ENCODE data around the gene CLDN5. TPM values are rescaled to one million over a fixed set of nuclear protein-coding genes. Genes with fewer than 3 reads are reported as not detected.

CLDN5 gene
- total RNA-seq (2014; rRNA removed; shearing (Covaris generic)): not detected in 2 replicates
- polyA plus RNA-seq (2015; cell fraction: cytosol; rRNA removed): not detected in 2 replicates
- polyA plus RNA-seq (2015; cell fraction: nucleus; rRNA removed): not detected in 2 replicates

GRCh38 chr22:19524170-19525115, at the start of gene CLDN5:
TSS of gene CLDN5 (minus strand) at chr22:19524410. CDS start at chr22:19524255, 155 bp downstream.
- no peak for DNase-seq (ENCODE audit: low read depth, low spot score)
- in situ Hi-C loops (cut with HindIII; ENCODE audit: low pct_unique_long_range_greater_than_20kb, low sequenced_read_pairs): no loop called here

DNA sequence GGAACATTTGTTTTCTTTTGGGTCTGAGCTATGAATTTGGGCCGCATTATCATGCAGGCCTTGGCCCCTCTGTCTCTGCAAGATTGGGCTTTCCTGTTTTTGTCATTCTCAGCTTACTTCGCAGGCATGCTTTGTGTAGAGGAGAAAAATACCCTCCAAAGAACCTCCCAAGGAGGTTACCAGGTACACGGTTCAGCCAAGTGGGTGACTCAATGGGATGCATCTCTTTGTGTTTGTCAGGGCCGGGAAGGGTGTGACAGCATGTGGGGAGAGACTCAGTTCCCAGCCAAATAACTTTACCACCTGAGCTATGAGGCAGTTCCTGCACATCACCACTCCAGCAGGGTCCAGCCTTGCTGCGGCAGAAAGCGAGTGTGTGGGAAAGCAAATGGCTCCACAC, 47.8 kb upstream of the CLDN5 start:
- no peak for DNase-seq (ENCODE audit: low read depth, low spot score)
- in situ Hi-C loops (cut with HindIII; ENCODE audit: low pct_unique_long_range_greater_than_20kb, low sequenced_read_pairs): no loop called here

- DNase-seq (ENCODE audit: low read depth, low spot score): peak; percentile 61
- in situ Hi-C loops (cut with HindIII; ENCODE audit: low pct_unique_long_range_greater_than_20kb, low sequenced_read_pairs): no loop called here
Observed at GRCh38 chr22:19571207-19571795, 47.1 kb upstream of the CLDN5 start.

DNA sequence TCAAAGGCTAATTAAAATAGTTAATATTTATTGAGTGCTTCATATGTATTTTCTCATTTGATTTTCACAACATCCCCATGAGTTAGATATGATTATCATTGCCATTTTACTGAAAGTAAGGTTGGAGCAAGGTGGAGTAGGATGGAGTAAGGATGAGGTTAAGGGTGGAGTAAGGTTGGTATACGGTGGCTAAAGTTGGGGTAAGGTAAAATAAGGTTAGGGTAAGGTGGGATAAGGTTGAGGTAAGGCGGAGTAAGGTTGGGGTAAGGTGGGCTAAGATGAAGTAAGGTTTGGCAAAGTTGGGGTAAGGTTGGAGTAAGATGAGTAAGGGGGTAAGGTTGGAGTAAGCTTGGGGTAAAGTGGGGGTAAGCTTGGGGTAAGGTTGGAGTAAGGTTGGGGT, 45.8 kb upstream of the CLDN5 start:
- in situ Hi-C loops (cut with HindIII; ENCODE audit: low pct_unique_long_range_greater_than_20kb, low sequenced_read_pairs): no loop called here
- no peak for DNase-seq (ENCODE audit: low read depth, low spot score)

DNA sequence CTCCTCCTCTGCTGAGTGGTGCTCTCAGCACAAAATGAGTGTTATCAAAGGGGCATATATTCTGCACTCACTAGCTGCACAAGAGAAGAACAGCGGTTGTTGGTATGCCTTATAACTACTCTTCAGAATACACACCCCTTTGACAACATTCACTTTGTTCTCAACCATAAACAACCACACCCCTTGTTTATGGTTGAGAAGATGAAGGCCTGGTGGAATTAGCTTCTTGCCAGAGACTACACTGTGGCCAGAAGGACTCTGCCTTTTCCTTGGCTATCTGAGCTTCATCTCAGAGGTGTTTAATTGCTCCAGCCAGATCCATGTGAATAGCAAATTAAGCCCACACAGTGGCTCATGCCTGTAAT, 45.0 kb upstream of the CLDN5 start:
- in situ Hi-C loops (cut with HindIII; ENCODE audit: low pct_unique_long_range_greater_than_20kb, low sequenced_read_pairs): no loop called here
- DNase-seq (ENCODE audit: low read depth, low spot score): no peak

DNA sequence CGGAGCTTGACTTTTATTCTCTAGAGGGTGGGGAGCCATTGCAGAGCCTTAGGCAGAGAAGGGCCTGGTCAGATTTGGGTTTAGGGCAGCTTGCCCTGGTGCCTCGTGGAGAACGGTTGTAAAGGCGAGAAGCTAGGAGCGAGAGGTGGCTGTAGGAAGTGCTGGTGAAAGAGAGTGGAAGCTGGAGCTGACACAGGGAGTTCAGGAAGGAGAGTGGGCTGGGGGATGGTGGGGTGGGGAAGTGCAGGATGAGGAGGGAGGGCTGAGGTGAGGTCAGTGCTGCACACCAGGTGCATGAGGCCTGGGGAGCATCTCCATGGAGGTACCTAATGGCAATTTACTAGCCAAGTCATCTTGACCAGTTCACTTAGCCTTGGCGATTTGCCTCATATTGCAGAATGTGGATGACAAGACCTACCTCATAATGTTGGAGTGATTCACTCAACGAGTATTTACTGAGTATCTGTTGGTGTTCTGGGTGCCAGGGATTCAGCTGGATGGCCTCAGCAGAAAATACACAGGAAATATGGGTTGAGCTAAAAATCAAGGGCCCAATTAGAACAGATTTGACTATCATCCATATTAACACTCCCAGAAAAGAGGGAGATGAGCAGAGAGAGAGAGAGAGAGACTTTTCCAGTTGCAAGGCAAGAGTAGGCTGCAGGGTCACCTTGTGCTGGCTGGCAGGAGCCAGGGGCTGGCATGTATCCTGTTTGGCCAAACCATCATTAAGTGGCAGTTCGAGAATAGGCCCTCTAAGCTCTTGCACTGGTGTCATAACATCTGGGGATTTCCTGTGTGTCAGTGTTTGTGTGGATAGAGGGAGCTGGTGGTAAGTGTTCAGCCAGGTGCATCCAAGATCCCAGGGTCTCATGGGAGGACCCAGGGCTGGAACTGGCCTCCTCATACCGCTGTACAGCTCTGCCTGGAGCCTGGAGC, 44.4 kb upstream of the CLDN5 start:
- in situ Hi-C loops (cut with HindIII; ENCODE audit: low pct_unique_long_range_greater_than_20kb, low sequenced_read_pairs): no loop called here
- DNase-seq (ENCODE audit: low read depth, low spot score): no peak

DNA sequence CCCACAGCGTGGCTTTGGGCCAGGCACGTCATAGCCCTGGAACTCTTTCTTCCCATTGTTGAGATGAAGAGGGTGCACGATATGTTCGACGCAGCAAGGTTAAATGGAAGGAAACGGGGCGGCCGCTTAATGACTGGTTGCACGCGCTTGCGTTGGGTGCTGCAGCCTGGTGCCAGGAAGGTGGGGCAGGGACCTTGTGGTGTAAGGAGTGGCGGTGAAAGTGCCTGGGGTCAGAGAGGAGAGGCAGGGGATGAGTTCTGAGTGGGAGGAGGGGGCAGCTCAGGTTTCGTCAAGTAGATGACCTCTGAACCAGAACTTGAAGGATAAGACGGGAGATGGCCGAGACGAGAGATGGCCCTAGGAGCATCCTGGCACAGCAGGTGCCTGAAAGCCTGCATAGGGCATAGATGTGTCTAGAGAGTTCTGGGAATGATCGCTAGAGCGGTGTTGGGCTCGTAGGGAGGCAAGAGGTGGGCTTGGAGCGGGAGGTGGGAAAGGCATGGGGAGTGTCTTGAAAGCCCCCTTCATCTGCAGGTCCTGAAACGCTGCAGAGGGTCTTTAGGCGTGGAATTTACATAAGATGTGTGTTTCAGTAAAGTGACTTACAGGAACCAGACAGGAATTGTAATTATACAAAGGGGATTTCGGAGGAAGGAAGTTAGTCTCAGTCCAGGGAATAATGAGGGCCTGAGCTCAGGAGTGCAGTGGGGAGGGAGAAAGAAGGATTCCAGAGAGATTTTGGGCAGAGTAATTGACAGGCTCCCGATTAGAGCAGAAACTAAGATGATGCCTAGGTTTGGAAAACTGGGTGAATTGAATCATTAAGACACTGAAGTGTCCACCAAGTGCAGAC, 43.2 kb upstream of the CLDN5 start:
- in situ Hi-C loops (cut with HindIII; ENCODE audit: low pct_unique_long_range_greater_than_20kb, low sequenced_read_pairs): no loop called here
- DNase-seq (ENCODE audit: low read depth, low spot score): no peak

DNA sequence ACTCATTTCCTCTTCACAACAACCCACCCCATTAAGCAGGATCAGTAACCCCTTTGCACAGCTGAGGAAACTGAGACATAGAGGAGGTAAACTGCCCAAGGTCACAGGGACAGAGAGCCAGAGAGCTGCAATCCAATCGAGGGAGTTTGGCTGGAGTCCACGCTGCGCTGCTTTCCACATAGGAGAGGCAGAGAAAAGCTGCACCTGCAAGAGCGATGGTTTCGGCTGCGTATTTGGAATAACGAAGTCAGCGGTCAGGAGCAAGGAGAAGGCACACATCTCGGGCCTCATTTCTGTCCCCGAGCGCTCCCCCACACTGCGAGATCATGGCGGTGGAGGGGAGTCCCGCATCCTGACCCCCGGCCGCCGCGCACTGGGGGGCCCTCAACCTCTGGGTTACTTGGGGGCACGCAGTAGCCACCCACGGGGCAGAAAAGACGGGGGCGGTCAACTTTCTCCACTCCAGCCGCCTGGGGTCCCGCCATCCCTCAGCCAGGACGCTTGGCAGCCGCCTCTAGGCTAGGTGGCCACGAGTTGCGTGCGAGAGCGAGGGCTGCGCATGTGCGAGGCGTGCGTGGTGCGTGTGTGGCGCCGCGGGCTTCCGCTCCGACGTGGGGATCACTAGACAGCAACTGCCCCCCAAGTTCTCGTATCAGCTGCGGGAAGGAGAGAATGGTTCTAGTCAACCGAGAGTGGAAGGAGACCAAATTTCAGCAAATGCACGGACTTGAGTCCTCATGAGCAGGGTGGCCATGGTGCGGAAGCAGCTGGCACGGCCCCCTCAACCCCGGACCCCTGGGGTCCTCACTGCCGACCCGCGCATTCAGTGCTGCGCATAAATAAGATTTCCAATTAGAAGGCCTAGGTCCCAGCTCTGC, 42.3 kb upstream of the CLDN5 start:
- in situ Hi-C loops (cut with HindIII; ENCODE audit: low pct_unique_long_range_greater_than_20kb, low sequenced_read_pairs): no loop called here
- no peak for DNase-seq (ENCODE audit: low read depth, low spot score)

DNA sequence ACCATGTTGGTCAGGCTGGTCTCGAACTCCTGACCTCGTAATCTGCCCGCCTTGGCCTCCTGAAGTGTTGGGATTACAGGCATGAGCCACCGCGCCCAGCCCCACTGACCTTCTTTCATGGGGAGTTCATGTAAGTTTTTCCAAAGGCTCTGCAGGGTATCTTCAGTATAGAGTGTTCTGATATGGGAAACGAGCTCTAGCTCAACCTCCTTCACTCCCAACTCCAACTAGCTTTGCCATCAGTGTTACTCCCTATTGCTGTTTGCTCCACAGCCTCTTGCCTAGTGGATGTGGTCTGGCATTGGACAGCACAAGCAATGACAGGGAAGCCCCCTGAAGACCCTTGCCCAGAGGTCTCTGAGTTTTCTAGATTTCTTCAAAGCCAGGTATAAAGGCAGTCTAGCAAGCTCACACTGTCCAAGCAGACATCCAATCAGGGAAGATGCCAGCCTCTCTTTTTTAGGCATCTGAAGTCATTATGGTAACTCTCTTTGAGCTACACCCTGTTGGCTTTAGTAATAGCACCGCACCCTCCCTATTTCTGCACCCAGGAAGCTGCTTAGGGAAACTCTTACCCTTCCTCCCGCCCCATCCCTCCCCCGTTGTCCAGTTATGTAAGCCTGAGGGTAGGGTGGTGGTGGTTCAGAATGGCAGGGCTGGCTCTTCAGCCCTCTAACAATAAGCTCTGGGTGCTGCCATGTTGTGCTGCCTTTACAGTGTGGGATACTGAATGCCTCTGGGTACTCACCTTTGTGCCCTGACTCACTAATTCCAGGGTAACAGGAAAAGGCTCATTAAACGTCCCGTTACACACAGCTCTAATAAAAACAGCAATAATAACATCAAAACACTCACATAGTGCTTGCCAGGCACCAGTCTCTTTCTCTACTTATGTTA, 41.4 kb upstream of the CLDN5 start:
- in situ Hi-C loops (cut with HindIII; ENCODE audit: low pct_unique_long_range_greater_than_20kb, low sequenced_read_pairs): no loop called here
- no peak for DNase-seq (ENCODE audit: low read depth, low spot score)

DNA sequence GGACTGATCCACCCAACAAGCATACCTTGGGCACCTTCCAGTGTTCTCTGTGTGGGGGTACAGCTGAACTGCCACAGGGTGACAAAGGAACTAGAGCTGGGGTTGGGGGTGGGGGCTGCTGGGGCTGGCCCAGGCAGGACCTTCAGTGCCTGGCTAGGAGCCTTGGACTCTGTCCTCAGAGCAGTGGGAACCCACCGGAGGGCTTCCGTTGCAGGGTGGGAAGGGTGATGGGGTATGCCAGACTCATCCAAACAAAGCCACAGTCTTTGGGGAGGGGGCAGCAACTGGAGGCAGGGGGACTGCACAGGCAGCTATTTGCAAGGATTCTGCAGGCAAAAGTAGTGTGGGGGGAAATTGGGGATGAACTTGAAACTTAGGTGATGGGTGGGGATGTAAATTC, 35.7 kb upstream of the CLDN5 start:
- in situ Hi-C loops (cut with HindIII; ENCODE audit: low pct_unique_long_range_greater_than_20kb, low sequenced_read_pairs): no loop called here
- no peak for DNase-seq (ENCODE audit: low read depth, low spot score)

- no peak for DNase-seq (ENCODE audit: low read depth, low spot score)
- in situ Hi-C loops (cut with HindIII; ENCODE audit: low pct_unique_long_range_greater_than_20kb, low sequenced_read_pairs): no loop called here
Observed at GRCh38 chr22:19559324-19559811, 35.2 kb upstream of the CLDN5 start.

- DNase-seq (ENCODE audit: low read depth, low spot score): no peak
- in situ Hi-C loops (cut with HindIII; ENCODE audit: low pct_unique_long_range_greater_than_20kb, low sequenced_read_pairs): no loop called here
Observed at GRCh38 chr22:19556963-19557545, 32.8 kb upstream of the CLDN5 start.

GRCh38 chr22:19555651-19556050, 31.4 kb upstream of the CLDN5 start:
- DNase-seq (ENCODE audit: low read depth, low spot score): no peak
- in situ Hi-C loops (cut with HindIII; ENCODE audit: low pct_unique_long_range_greater_than_20kb, low sequenced_read_pairs): no loop called here

- DNase-seq (ENCODE audit: low read depth, low spot score): peak; percentile 68
- in situ Hi-C loops (cut with HindIII; ENCODE audit: low pct_unique_long_range_greater_than_20kb, low sequenced_read_pairs): no loop called here
Observed at GRCh38 chr22:19554834-19555404, 30.7 kb upstream of the CLDN5 start.

DNA sequence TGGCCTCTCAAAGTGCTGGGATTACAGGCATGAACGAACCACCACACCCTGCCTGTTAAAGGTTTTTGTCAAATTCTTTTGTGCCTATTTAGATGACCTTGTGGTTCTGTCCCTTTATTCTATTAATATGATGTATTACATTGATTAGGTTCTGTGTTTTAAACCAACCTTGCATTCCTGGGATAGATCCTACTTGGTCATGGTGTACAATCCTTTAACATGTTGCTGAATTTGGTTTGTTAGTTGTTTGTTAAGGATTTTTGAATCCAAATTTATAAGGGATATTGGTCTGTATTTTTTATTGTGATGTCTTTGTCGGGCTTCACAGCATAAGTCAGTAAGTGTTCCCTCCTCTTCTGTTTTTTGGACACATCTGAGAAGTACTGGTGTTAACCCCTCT, 29.0 kb upstream of the CLDN5 start:
- in situ Hi-C loops (cut with HindIII; ENCODE audit: low pct_unique_long_range_greater_than_20kb, low sequenced_read_pairs): no loop called here
- DNase-seq (ENCODE audit: low read depth, low spot score): no peak
